ENCODE data around the gene ARHGEF40. TPM values are rescaled to one million over a fixed set of nuclear protein-coding genes. Genes with fewer than 3 reads are reported as not detected.
"Not testable (repeated sequence)": the region's sequence is repeated elsewhere in the genome, so short reads cannot be mapped to it uniquely, and the experiment has no call there.

The ARHGEF40 gene
- polyA plus RNA-seq, 4 donors, result 2.2 to 26.1 (median 7.2) TPM

- H3K27me3 ChIP-seq (ENCODE audit: control insufficient read depth in 3 of 3, insufficient read depth in 3 of 3, low read length in 3 of 3), result no peaks in the 10 kb centered on the region
- H3K27ac ChIP-seq (ENCODE audit: low read depth in 1 of 3, low read length in 2 of 3), result no peak within 1 kb of the TSS
- H3K36me3 ChIP-seq (ENCODE audit: control insufficient read depth in 3 of 3, insufficient read depth in 2 of 3, low read depth in 1 of 3, low read length in 3 of 3), result no peaks in the 10 kb centered on the region
- no peak within 1 kb of the TSS for H3K4me3 ChIP-seq (ENCODE audit: low read depth in 1 of 3, low read length in 3 of 3)
- no peak for FAIRE-seq
- no peak for DNase-seq
- H3K9me3 ChIP-seq (ENCODE audit: control insufficient read depth in 2 of 2, insufficient read depth in 1 of 2, low read depth in 1 of 2, low read length in 1 of 2), result no peaks in the 10 kb centered on the region
- WGBS, 3 donors, result 78 to 85% (median 82%) methylated on average over 5 of the region's 5 CpGs
- peaks cover 0 to 26% (median 0%) of the 10 kb centered on the region in 3 donors for H3K4me1 ChIP-seq (ENCODE audit: control insufficient read depth in 3 of 3, insufficient read depth in 2 of 3, low read depth in 1 of 3, low read length in 2 of 3)
These were observed 35.4 kb upstream of the ARHGEF40 start, which contains the start of gene RNASE13 for GRCh38 chr14:21034707-21035106. RNASE13 (minus strand) TSS chr14:21034807; CDS start chr14:21034288, 519 bp downstream.

GRCh38 chr14:21036751-21037150, 33.4 kb upstream of the ARHGEF40 start:
- DNase-seq (no peak), FAIRE-seq (no peak)
- Histone ChIP-seq H3K36me3 (ENCODE audit: control insufficient read depth in 3 of 3, insufficient read depth in 2 of 3, low read depth in 1 of 3, low read length in 3 of 3) (no peaks in the 10 kb centered on the region), H3K27me3 (ENCODE audit: control insufficient read depth in 3 of 3, insufficient read depth in 3 of 3, low read length in 3 of 3) (no peaks in the 10 kb centered on the region), H3K4me3 (ENCODE audit: low read depth in 1 of 3, low read length in 3 of 3) (no peak overlapping the region), H3K4me1 (ENCODE audit: control insufficient read depth in 3 of 3, insufficient read depth in 2 of 3, low read depth in 1 of 3, low read length in 2 of 3) (peaks cover 0 to 29% (median 0%) of the 10 kb centered on the region in 3 donors), H3K27ac (ENCODE audit: low read depth in 1 of 3, low read length in 2 of 3) (no peak overlapping the region), H3K9me3 (ENCODE audit: control insufficient read depth in 2 of 2, insufficient read depth in 1 of 2, low read depth in 1 of 2, low read length in 1 of 2) (no peaks in the 10 kb centered on the region)
- 89 to 95% (median 91%) methylated on average over 7 of the region's 7 CpGs for WGBS, 3 donors

- Histone ChIP-seq H3K36me3 (ENCODE audit: control insufficient read depth in 3 of 3, insufficient read depth in 2 of 3, low read depth in 1 of 3, low read length in 3 of 3) (no peaks in the 10 kb centered on the region), H3K27ac (ENCODE audit: low read depth in 1 of 3, low read length in 2 of 3) (no peak overlapping the region)
These were observed 32.9 kb upstream of the ARHGEF40 start for GRCh38 chr14:21037156-21037555.

GRCh38 chr14:21038441-21039422, 31.4 kb upstream of the ARHGEF40 start:
- peaks cover 0 to 34% (median 5%) of the 10 kb centered on the region in 3 donors for H3K4me1 ChIP-seq (ENCODE audit: control insufficient read depth in 3 of 3, insufficient read depth in 2 of 3, low read depth in 1 of 3, low read length in 2 of 3)
- H3K9me3 ChIP-seq (ENCODE audit: control insufficient read depth in 2 of 2, insufficient read depth in 1 of 2, low read depth in 1 of 2, low read length in 1 of 2), result no peaks in the 10 kb centered on the region
- peak overlapping the region in 2 of 3 donors; percentile 30 to 69 for H3K27ac ChIP-seq (ENCODE audit: low read depth in 1 of 3, low read length in 2 of 3)
- no peaks in the 10 kb centered on the region for H3K36me3 ChIP-seq (ENCODE audit: control insufficient read depth in 3 of 3, insufficient read depth in 2 of 3, low read depth in 1 of 3, low read length in 3 of 3)
- H3K4me3 ChIP-seq (ENCODE audit: low read depth in 1 of 3, low read length in 3 of 3), result no peak overlapping the region
- 12 to 25% (median 20%) methylated on average over 10 of the region's 10 CpGs for WGBS, 3 donors
- FAIRE-seq (no peak), DNase-seq (peak; percentile 69 to 76)
- no peaks in the 10 kb centered on the region for H3K27me3 ChIP-seq (ENCODE audit: control insufficient read depth in 3 of 3, insufficient read depth in 3 of 3, low read length in 3 of 3)

More at GRCh38 chr14:21037156-21037555, 32.9 kb upstream of the ARHGEF40 start:
- FAIRE-seq, result no peak
- peaks cover 0 to 29% (median 0%) of the 10 kb centered on the region in 3 donors for H3K4me1 ChIP-seq (ENCODE audit: control insufficient read depth in 3 of 3, insufficient read depth in 2 of 3, low read depth in 1 of 3, low read length in 2 of 3)
- no peak for DNase-seq
- H3K4me3 ChIP-seq (ENCODE audit: low read depth in 1 of 3, low read length in 3 of 3), result no peak overlapping the region
- no peaks in the 10 kb centered on the region for H3K27me3 ChIP-seq (ENCODE audit: control insufficient read depth in 3 of 3, insufficient read depth in 3 of 3, low read length in 3 of 3)
- 84 to 92% (median 89%) methylated on average over 3 of the region's 3 CpGs for WGBS, 3 donors
- no peaks in the 10 kb centered on the region for H3K9me3 ChIP-seq (ENCODE audit: control insufficient read depth in 2 of 2, insufficient read depth in 1 of 2, low read depth in 1 of 2, low read length in 1 of 2)

GRCh38 chr14:21039585-21040369, 30.3 kb upstream of the ARHGEF40 start:
- H3K4me1 ChIP-seq (ENCODE audit: control insufficient read depth in 3 of 3, insufficient read depth in 2 of 3, low read depth in 1 of 3, low read length in 2 of 3), result peaks cover 0 to 37% (median 5%) of the 10 kb centered on the region in 3 donors
- no peaks in the 10 kb centered on the region for H3K36me3 ChIP-seq (ENCODE audit: control insufficient read depth in 3 of 3, insufficient read depth in 2 of 3, low read depth in 1 of 3, low read length in 3 of 3)
- peak overlapping the region in 2 of 3 donors; percentile 30 to 69 for H3K27ac ChIP-seq (ENCODE audit: low read depth in 1 of 3, low read length in 2 of 3)
- H3K4me3 ChIP-seq (ENCODE audit: low read depth in 1 of 3, low read length in 3 of 3), result no peak overlapping the region
- no peak for FAIRE-seq
- WGBS, 3 donors, result 44 to 50% (median 45%) methylated on average over 8 of the region's 8 CpGs
- H3K27me3 ChIP-seq (ENCODE audit: control insufficient read depth in 3 of 3, insufficient read depth in 3 of 3, low read length in 3 of 3), result no peaks in the 10 kb centered on the region
- H3K9me3 ChIP-seq (ENCODE audit: control insufficient read depth in 2 of 2, insufficient read depth in 1 of 2, low read depth in 1 of 2, low read length in 1 of 2), result no peaks in the 10 kb centered on the region
- peak; percentile 68 to 78 for DNase-seq

GRCh38 chr14:21040370-21040925, 29.7 kb upstream of the ARHGEF40 start:
- no peaks in the 10 kb centered on the region for H3K36me3 ChIP-seq (ENCODE audit: control insufficient read depth in 3 of 3, insufficient read depth in 2 of 3, low read depth in 1 of 3, low read length in 3 of 3)
- FAIRE-seq, result no peak
- no peaks in the 10 kb centered on the region for H3K27me3 ChIP-seq (ENCODE audit: control insufficient read depth in 3 of 3, insufficient read depth in 3 of 3, low read length in 3 of 3)
- H3K9me3 ChIP-seq (ENCODE audit: control insufficient read depth in 2 of 2, insufficient read depth in 1 of 2, low read depth in 1 of 2, low read length in 1 of 2), result no peaks in the 10 kb centered on the region
- no peak for DNase-seq
- peaks cover 0 to 37% (median 5%) of the 10 kb centered on the region in 3 donors for H3K4me1 ChIP-seq (ENCODE audit: control insufficient read depth in 3 of 3, insufficient read depth in 2 of 3, low read depth in 1 of 3, low read length in 2 of 3)
- H3K27ac ChIP-seq (ENCODE audit: low read depth in 1 of 3, low read length in 2 of 3), result no peak overlapping the region
- no peak overlapping the region for H3K4me3 ChIP-seq (ENCODE audit: low read depth in 1 of 3, low read length in 3 of 3)
- 75 to 80% (median 77%) methylated on average over 8 of the region's 8 CpGs for WGBS, 3 donors

- not testable (repeated sequence) for H3K9me3 ChIP-seq (ENCODE audit: control insufficient read depth in 2 of 2, insufficient read depth in 1 of 2, low read depth in 1 of 2, low read length in 1 of 2); H3K4me3 ChIP-seq (ENCODE audit: low read depth in 1 of 3, low read length in 3 of 3); H3K27me3 ChIP-seq (ENCODE audit: control insufficient read depth in 3 of 3, insufficient read depth in 3 of 3, low read length in 3 of 3); DNase-seq; FAIRE-seq; H3K27ac ChIP-seq (ENCODE audit: low read depth in 1 of 3, low read length in 2 of 3); H3K36me3 ChIP-seq (ENCODE audit: control insufficient read depth in 3 of 3, insufficient read depth in 2 of 3, low read depth in 1 of 3, low read length in 3 of 3)
- WGBS, 3 donors, result 73 to 83% (median 76%) methylated on average over 3 of the region's 3 CpGs
- peaks cover 0 to 37% (median 5%) of the 10 kb centered on the region in 3 donors for H3K4me1 ChIP-seq (ENCODE audit: control insufficient read depth in 3 of 3, insufficient read depth in 2 of 3, low read depth in 1 of 3, low read length in 2 of 3)
These were observed 29.2 kb upstream of the ARHGEF40 start for GRCh38 chr14:21040941-21041340.
